Fibroblast of skin of scalp (primary cell): ENCODE measurements around the gene HRH2. TPM values are rescaled to one million over a fixed set of nuclear protein-coding genes. Genes with fewer than 3 reads are reported as not detected.
"Not testable (repeated sequence)": the region's sequence is repeated elsewhere in the genome, so short reads cannot be mapped to it uniquely, and the experiment has no call there.

Experiments used
- DNase-seq: peaks from one replicate; pipeline ENCODE4 v3.0.0-alpha.2; 2013
- polyA plus RNA-seq, 2 experiments: library from polyadenylated mRNA; unstranded; fragments of 120-200 nt; gene quantifications; one replicate each; pipeline ENCODE4 v1.2.1, GENCODE V29; 2013; ENCODE audit not compliant: insufficient read length in 2 of 2

Gene HRH2
- polyA plus RNA-seq (2013, experiment 1 of 2; ENCODE audit: insufficient read length), result 0.11 TPM
- polyA plus RNA-seq (2013, experiment 2 of 2; ENCODE audit: insufficient read length), result 0.20 TPM

- peak; percentile 29 for DNase-seq
These were observed at the start of gene HRH2 for GRCh38 chr5:175657593-175658271. Gene HRH2, plus strand, starts transcription at chr5:175658071. Its CDS starts 25,163 bp downstream, at chr5:175683234.

DNA sequence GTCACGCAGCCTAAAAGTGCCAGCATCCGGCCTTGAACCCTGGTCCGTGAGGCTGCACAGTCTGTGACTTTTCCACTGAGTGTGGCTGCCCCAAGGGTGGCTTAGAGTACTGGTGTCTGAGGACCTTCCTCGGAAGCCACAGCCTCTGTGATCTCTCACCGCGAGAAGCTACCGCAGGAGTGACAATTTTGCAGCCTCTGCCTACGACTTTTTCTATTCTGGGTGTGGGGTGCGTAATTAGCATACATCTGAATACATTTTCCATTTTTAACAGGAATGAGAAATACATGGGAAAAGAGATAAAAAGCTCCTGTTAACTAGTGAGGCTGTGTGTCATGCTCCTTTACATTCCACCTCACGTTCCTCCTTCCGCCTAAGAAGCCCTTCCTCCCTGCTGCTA is 48.3 kb upstream of the HRH2 start:
- DNase-seq, result no peak

- no peak for DNase-seq
These were observed 47.5 kb upstream of the HRH2 start for GRCh38 chr5:175610381-175610780.

- DNase-seq, result no peak
These were observed 47.0 kb upstream of the HRH2 start for GRCh38 chr5:175610898-175611297.

DNA sequence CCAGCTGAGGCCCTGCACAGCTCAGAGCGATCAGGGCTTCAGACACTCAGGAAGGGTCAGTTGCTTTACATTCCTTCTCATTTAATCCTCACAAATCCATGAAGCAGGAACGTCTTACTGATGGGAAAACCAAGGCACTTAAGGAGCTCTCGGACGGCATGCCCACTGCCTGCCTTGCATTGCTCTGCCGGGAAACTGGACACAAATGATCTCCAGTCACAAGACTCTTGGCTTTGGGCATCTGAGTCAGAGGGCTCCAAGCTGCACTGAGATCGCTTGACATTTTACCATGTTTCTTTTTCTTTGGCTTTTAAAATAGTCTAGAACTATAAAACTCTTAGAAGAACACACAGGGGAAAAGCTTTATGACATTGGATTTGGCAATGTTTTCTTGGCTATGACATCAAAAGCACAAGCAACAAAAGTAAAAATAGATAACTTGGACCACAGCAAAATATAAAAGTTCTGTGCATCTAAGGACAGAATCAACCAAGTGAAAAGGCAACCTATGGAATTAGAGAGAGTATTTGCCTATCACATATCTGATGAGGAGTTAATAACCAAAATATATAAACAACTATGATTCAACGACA is 43.6 kb upstream of the HRH2 start:
- no peak for DNase-seq

GRCh38 chr5:175614861-175615260 is 43.0 kb upstream of the HRH2 start:
- no peak for DNase-seq

GRCh38 chr5:175616083-175616482 is 41.8 kb upstream of the HRH2 start:
- DNase-seq, result no peak

- not testable (repeated sequence) for DNase-seq
These were observed 41.3 kb upstream of the HRH2 start for GRCh38 chr5:175616527-175616926.

DNA sequence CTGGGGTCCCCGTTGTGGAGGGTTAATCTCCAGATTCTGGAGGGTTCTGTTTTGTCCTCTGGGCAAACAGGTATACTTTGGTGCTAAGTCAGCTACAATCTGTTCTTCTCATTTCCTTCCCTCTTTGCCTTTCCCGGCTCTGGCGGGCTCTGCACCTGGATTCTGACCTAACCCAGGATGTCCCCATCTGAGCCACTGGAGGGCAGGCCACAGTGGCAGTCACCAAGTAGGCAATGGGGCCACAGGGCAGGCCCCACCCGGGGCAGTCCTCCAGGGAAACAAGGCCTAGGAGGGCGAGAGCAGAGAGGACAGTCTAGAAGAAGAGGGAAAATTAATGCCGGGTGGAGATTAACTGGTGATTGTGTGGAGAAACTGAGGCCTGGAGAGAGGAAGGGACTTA is 40.4 kb upstream of the HRH2 start:
- DNase-seq, result no peak

DNA sequence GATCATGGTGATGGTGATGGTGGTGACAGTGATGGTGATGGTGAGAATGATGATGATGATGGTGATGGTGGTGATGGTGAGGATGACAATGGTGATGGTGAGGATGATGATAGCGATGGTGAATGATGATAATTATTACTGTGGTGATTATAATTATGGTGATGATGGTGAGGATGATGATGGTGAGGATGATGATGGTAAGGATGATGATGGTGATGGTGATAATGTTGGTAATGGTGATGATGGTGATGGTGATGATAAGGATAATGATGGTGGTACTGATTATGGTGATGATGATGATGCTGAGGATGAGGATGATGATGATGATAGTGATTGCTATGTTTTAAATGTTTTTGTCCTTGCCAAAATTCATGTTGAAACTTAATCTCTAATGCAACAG is 37.3 kb upstream of the HRH2 start:
- DNase-seq, result no peak

GRCh38 chr5:175621971-175622370 is 35.9 kb upstream of the HRH2 start:
- DNase-seq, result no peak

- DNase-seq, result no peak
These were observed 34.8 kb upstream of the HRH2 start for GRCh38 chr5:175623088-175623487.

DNA sequence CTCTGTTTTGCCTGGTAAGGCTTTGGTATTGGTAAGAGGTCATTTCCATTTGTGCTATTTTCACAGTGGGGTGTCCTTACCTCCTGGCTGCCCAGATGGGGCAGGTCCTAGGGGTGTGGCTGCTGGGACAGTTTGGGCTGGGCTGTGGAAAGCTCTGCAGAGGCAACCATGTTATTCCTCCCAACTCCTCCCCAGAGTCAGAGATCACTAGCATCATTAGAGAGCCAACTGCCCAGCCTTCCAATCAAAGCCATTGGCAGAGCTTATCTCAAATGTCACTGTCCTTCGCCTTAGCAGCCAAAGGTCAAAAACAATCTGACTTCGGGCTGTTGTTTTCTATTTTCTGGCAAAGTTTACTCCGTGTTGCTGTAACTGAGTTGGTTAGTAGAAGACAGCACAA is 33.6 kb upstream of the HRH2 start:
- no peak for DNase-seq

GRCh38 chr5:175627005-175627404 is 30.9 kb upstream of the HRH2 start:
- DNase-seq, result no peak

- no peak for DNase-seq
These were observed 30.1 kb upstream of the HRH2 start for GRCh38 chr5:175627739-175628138.

GRCh38 chr5:175628668-175629067 is 29.2 kb upstream of the HRH2 start:
- DNase-seq, result no peak

DNA sequence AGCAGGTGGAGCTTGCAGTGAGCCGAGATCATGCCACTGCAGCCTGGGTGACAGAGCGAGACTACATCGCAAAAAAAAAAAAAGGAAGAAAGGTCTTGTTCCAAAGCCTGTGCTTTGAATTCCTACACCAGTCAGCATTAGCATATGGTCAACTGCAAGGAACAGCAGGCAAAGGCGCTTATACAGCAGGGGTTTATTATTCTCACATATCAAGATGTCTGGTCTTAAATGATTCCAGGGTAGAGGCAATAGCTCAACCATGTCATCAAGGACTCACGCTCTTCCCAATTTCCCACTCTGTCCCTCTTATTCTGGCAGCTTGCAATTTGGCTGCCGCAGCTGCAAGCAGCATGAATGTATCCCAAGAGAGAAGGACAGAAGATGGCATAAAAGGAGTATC is 28.6 kb upstream of the HRH2 start:
- no peak for DNase-seq

DNA sequence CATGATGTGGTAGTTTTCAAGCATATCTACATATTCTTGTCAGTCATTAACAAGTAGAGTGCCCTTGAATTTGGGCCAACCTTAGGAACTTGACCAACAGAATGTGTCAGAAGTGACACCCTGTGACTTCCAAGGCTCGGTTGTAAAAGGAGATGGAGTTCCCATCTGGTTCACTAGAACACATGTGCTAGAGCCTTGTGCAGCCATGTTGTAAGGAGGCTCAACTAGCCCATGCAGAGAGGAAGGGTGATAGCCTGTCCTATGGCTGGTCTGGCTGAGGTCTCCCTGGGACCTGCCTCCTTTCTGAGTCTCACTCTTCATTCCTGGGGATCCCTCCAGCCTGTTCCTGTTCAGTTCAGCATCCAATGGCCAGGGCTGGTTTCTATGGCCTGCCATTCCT is 28.1 kb upstream of the HRH2 start:
- DNase-seq, result no peak

GRCh38 chr5:175635854-175636584 is 21.9 kb upstream of the HRH2 start:
- no peak for DNase-seq

DNA sequence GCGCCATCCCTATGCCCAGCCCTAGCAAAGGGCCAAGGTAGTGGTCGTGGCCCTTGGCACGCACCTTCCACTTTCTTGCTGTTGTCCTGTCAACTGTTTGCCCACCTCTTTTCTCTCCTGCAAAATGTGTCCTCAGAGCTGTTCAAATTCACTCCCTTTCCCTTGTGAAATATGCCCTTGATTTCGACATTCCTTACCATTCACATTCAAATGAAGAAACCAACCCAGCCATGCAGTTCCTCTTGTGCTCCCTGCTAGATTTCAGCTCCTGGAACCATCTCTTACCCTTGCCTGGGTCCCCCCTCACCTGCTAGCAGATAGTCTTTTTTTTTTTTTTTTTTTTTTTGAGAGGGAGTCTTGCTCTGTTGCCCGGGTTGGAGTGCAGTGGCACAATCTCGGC is 19.6 kb upstream of the HRH2 start:
- DNase-seq, result no peak

- no peak for DNase-seq
These were observed 17.6 kb upstream of the HRH2 start for GRCh38 chr5:175640106-175640775.

DNA sequence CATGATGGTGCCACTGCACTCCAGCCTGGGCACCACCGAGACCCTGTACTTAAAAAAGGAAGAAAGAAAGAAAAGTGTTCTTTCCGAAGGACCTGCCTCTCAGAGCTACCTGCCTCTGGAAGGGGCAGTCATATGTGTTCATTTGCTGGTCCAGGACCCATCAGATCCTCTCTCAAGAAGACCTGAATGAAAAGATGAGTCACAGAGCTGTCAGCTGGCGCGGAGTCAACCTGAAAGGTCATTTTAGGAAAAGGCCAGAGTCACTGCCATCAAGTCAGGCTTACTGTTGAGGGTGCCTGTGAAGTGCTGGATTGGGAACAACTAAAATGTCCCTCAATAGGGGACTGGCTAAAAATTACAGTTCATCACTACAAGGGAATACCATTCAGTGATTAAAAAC is 14.9 kb upstream of the HRH2 start:
- no peak for DNase-seq

DNA sequence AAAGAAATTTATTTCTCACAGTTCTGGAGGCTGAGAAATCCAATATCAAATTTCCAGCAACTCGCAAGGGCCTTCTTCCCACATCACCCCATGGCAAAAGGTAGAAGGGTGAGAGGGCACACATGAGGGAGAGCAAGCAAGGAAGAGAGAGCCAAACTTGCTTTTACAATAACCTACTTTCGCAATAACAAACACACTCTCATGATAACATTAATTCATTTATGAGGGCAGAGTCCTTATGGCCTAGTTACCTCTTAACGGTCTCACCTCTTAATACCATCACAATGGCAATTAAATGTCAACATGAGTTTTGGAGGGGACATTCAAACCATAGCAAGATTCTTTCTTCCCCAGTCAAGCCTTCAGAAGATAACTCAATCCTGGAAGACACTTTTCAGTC is 11.6 kb upstream of the HRH2 start:
- DNase-seq, result no peak
